ENCODE data around the gene GNAZ.

Gene GNAZ

DNA sequence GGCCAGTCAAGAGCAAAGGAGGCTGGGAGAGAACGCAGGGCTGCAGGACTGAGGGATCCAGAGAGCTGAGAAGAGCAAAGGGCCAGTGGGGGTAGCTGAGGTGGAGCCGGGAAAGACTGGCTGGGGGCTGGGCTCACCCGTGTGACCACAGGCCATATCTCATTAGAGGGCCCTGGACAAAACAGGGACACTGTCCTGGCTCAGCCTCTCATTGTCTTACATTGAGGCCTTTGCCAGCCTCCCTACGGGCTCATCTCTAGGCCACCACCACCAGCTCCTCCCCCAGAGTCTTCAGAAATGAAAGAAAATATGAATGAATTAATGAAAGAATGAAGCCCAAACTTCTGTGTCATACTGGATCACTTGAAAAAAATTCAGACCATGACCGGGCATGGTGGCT is 84.1 kb downstream of the GNAZ start:
- Mint-ChIP-seq H3K4me3 (no peak overlapping the region), H3K36me3 (ENCODE audit: low read depth) (no peaks in the 10 kb centered on the region), H3K4me1 (ENCODE audit: low read depth) (peaks cover 13% of the 10 kb centered on the region), H3K27me3 (no peaks in the 10 kb centered on the region), H3K9me3 (no peaks in the 10 kb centered on the region), H3K27ac (no peak overlapping the region)

DNA sequence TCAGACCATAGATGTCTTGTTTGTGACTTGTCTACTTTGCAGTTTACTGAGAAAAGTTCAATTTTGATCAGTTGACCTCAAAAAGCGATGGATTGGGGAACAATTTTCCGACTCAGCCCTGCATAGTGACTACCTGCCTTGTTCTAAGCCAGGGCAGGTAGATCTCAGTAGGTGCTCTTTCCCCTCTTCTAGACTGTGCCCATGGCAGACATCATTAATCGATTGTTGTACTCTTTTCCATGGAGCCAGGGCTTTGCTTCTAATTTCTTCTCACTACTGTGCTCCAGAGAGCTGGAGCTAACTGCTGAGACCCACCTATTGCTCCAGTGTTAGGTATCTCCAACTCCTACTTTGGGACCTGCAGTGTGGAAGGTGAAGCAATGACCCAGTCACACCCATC is 84.8 kb downstream of the GNAZ start:
- H3K4me3 Mint-ChIP-seq: no peak overlapping the region
- no peaks in the 10 kb centered on the region for H3K36me3 Mint-ChIP-seq (ENCODE audit: low read depth)
- no peaks in the 10 kb centered on the region for H3K9me3 Mint-ChIP-seq
- no peaks in the 10 kb centered on the region for H3K27me3 Mint-ChIP-seq
- peaks cover 13% of the 10 kb centered on the region for H3K4me1 Mint-ChIP-seq (ENCODE audit: low read depth)
- H3K27ac Mint-ChIP-seq: no peak overlapping the region

DNA sequence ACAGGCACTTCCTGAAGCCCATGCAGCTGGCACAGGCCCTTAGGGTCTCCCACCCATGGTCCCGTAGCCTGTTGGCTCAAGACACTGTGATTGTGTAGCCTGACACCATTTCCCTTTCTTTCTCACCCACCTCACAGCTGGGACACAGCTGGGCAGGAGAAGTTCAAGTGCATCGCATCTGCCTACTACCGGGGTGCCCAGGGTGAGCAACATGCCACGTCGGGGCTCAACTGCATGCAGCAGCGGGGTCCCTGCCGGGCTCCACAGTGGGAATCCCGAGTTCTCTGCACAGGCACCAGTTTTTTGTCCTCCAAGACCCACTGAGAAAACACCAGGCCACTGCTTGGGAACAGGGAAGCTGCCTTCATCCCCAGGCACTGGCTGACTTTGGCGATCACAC is 85.5 kb downstream of the GNAZ start:
- Mint-ChIP-seq H3K9me3 (no peaks in the 10 kb centered on the region), H3K36me3 (ENCODE audit: low read depth) (no peaks in the 10 kb centered on the region), H3K27me3 (no peaks in the 10 kb centered on the region), H3K4me1 (ENCODE audit: low read depth) (peaks cover 13% of the 10 kb centered on the region), H3K4me3 (no peak overlapping the region), H3K27ac (no peak overlapping the region)

DNA sequence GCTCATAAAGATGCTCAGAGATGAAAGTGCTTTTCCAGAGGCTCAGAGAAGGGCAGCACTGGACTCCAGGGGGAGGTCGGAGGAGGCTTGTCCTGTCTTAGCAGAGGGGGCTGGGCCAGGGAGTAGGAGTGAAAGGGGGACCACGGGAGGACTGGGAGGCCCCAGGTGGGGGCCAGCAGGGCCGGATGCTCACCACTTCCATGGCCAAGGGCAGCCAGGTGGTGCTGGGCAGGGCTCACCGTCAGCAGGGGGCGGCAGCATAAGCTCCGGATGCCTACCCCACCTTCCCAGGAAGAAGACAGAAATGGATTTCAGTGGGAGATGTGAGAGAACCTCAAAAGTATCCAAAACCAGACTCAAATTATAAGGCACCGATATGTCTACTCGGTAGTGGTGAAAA is 86.0 kb downstream of the GNAZ start:
- Mint-ChIP-seq H3K36me3 (ENCODE audit: low read depth) (no peaks in the 10 kb centered on the region), H3K4me3 (no peak overlapping the region), H3K4me1 (ENCODE audit: low read depth) (peaks cover 13% of the 10 kb centered on the region), H3K27me3 (no peaks in the 10 kb centered on the region), H3K9me3 (no peaks in the 10 kb centered on the region), H3K27ac (no peak overlapping the region)

DNA sequence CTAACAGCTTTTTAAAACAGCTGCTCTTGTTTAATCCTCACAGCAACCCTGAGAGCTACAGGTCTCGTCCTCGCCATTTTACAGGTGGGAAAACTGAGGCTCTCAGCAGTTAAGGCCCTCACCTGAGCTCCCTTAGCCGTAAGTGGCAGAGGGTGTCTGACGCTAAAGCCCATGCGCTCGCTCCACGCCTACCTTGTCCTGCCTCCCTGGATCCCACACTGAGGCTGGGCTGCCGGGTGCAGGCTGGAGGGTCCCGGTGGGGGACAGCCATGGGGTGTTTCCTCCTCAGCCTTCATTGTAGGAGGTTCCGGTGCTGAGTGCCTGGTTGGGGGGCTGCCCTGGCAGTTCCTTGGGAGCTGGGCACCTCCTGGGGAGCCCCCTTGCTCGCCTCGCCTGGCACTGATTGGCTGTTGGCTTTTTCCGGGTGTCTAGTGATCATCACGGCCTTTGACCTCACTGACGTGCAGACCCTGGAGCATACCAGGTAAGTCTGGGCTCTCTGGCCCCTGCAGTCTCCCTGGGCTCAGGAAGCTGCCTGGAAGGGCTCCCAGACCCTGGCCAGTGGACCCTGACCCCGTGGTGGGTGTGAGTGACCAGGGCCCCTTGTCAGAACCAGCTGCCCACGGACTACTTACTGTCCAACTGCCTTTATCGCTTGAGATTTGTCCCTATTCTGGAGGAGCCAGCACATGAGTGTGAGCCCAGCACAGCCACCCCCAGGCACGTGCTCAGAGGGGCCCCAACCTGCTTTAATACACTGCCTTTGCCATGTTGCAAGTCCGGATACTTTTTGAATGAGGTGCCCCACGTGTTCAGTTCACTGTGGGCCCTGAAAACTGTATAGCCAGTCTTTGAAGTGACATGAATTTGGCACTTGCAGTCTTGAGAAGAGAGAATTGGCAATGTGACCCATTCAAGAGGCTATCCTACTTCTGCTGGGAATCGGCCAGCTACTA is 87.5 kb downstream of the GNAZ start:
- Mint-ChIP-seq H3K27ac (no peak overlapping the region), H3K4me1 (ENCODE audit: low read depth) (peaks cover 8% of the 10 kb centered on the region), H3K27me3 (no peaks in the 10 kb centered on the region), H3K4me3 (no peak overlapping the region), H3K36me3 (ENCODE audit: low read depth) (no peaks in the 10 kb centered on the region), H3K9me3 (no peaks in the 10 kb centered on the region)

DNA sequence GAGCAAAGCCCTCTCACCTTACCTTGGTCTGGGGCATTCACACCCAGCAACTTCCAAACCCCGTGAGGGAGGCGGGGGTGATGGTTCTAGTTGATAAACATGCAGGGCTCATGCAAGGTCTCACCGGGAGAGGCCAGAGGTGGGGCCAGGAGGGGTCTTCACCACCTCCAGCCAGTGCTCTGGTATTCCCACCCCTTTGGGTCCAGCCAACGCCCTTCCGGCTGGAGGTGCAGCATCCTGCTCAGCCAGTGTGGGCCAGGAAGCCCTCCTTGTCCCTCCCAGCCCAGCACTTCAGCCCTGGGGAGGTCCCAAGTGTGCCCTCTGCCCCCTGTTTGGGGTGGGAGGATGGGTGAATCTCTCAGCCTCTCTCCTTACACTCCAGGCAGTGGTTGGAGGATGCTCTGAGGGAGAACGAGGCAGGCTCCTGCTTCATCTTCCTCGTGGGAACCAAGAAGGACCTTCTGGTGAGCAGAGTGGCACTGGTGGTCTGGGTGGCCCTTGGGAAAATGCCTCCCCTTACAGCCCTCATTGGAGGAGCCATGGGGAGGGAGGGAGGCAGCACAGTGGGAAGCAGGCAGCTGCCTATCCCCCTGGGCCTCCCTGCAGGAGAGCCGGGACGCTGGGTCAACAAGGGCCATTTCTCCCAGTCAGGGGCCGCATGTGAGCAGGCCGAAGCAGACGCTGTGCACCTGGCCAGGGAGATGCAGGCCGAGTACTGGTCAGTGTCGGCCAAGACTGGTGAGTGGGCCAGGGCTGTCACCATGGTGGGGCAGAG is 88.4 kb downstream of the GNAZ start:
- Mint-ChIP-seq H3K9me3 (no peaks in the 10 kb centered on the region), H3K27ac (no peak overlapping the region), H3K4me3 (no peak overlapping the region), H3K36me3 (ENCODE audit: low read depth) (no peaks in the 10 kb centered on the region), H3K4me1 (ENCODE audit: low read depth) (peaks cover under 1% of the 10 kb centered on the region), H3K27me3 (no peaks in the 10 kb centered on the region)

DNA sequence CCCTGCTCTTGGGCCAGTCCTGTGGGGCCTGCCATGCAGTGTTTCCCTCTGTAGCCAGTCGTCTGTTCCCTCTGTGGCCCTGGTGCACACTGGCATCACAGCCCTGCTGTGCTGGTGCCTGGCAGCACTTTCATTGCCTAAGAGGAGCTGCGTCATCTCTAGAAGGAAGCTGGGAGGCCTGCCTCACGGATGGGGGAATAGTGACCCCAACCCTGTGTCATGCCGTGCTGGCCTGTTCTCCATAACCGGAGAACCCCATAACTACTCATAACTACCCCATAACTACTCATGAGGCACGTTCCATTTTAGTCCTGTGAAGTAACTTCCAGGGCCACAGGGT is 88.9 kb downstream of the GNAZ start:
- H3K27ac Mint-ChIP-seq: no peak overlapping the region
- H3K4me3 Mint-ChIP-seq: no peak overlapping the region
- H3K9me3 Mint-ChIP-seq: no peaks in the 10 kb centered on the region
- no peaks in the 10 kb centered on the region for H3K4me1 Mint-ChIP-seq (ENCODE audit: low read depth)
- H3K27me3 Mint-ChIP-seq: no peaks in the 10 kb centered on the region
- H3K36me3 Mint-ChIP-seq (ENCODE audit: low read depth): no peaks in the 10 kb centered on the region

DNA sequence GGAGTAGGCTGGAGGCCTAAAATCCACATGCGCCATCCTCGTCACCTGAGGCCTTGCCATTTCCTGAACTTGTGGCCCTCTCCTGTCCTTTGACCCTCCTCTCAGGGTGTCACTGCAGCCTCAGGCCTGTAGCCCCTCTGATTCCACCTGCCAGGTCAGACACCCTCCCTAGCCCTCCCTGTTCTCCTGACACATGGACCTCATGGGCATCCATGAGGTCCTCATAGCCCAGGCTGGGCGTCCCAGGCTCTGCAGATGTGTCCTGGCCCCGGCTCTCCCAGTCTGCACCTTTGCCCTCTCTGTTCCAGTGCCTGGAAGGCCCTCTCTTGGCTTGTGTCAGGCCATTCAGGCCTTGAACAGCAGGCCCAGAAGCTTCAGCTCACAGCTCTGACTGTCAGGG is 90.7 kb downstream of the GNAZ start:
- H3K27ac Mint-ChIP-seq: no peak overlapping the region
- H3K36me3 Mint-ChIP-seq (ENCODE audit: low read depth): no peaks in the 10 kb centered on the region
- no peaks in the 10 kb centered on the region for H3K4me1 Mint-ChIP-seq (ENCODE audit: low read depth)
- H3K27me3 Mint-ChIP-seq: no peaks in the 10 kb centered on the region
- H3K9me3 Mint-ChIP-seq: no peaks in the 10 kb centered on the region
- no peak overlapping the region for H3K4me3 Mint-ChIP-seq

DNA sequence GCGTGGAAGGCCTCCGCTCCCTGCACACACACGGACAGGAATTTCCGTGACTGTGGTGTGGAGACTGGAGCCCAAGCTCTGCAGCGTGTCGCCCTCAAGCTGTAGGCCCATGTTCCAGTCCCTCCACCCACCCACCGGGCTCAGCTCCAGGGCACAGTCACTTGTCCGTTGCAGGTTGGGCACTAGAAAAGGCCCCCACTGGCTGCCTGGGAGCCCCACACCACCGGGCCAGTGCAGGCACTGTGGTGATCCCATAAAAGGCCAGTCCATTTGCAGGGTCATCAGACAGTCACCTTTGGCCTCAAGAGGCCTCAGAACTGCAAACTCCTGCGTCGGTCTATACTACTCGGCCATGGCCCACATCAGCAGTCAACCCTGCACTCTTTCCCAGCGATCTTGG is 91.3 kb downstream of the GNAZ start:
- no peak overlapping the region for H3K27ac Mint-ChIP-seq
- no peak overlapping the region for H3K4me3 Mint-ChIP-seq
- no peaks in the 10 kb centered on the region for H3K36me3 Mint-ChIP-seq (ENCODE audit: low read depth)
- H3K4me1 Mint-ChIP-seq (ENCODE audit: low read depth): no peaks in the 10 kb centered on the region
- H3K9me3 Mint-ChIP-seq: no peaks in the 10 kb centered on the region
- H3K27me3 Mint-ChIP-seq: no peaks in the 10 kb centered on the region

DNA sequence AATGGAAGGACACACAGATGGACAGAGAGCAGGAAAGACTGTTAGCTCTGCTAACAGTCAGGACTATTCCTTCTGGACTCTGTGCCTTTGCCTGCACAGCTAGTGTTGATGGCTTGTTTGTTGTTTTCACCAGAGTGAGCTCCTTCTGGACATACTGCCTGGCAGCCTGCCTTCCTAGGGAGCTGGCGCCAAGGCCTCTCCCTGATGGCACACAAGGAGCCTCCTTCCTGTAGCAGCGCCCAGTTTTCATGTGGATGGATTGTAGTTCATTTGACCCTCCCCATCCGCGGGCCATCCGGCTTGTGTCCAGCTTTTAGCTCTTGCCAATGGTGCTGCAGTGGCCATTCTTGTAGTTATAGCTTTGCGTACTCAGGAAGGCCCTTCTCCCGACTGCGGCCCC is 93.3 kb downstream of the GNAZ start:
- Mint-ChIP-seq H3K27ac (no peak overlapping the region), H3K27me3 (no peaks in the 10 kb centered on the region), H3K4me3 (no peak overlapping the region), H3K36me3 (ENCODE audit: low read depth) (no peaks in the 10 kb centered on the region), H3K9me3 (no peaks in the 10 kb centered on the region), H3K4me1 (ENCODE audit: low read depth) (no peaks in the 10 kb centered on the region)

DNA sequence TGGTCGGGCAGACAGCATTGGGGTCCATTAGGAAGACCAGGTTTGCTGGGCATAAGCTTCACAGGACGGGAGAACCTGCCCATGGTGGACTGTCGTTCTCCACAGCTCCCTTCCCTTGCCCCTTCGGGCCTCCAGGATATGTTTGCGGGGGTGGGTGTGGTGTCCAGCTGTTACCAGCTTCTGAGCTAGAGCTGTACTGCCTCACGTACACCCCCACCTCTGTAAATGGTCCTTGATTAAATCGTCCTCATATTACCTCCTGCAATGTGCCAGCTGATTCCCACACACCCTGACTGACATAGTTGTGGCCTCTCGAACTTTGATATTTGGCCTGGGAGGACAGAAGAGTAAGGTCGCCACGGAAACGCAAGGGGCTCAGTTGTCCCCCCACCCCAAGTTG is 93.8 kb downstream of the GNAZ start:
- no peaks in the 10 kb centered on the region for H3K9me3 Mint-ChIP-seq
- no peaks in the 10 kb centered on the region for H3K4me1 Mint-ChIP-seq (ENCODE audit: low read depth)
- no peak overlapping the region for H3K27ac Mint-ChIP-seq
- H3K4me3 Mint-ChIP-seq: no peak overlapping the region
- H3K36me3 Mint-ChIP-seq (ENCODE audit: low read depth): no peaks in the 10 kb centered on the region
- H3K27me3 Mint-ChIP-seq: no peaks in the 10 kb centered on the region

DNA sequence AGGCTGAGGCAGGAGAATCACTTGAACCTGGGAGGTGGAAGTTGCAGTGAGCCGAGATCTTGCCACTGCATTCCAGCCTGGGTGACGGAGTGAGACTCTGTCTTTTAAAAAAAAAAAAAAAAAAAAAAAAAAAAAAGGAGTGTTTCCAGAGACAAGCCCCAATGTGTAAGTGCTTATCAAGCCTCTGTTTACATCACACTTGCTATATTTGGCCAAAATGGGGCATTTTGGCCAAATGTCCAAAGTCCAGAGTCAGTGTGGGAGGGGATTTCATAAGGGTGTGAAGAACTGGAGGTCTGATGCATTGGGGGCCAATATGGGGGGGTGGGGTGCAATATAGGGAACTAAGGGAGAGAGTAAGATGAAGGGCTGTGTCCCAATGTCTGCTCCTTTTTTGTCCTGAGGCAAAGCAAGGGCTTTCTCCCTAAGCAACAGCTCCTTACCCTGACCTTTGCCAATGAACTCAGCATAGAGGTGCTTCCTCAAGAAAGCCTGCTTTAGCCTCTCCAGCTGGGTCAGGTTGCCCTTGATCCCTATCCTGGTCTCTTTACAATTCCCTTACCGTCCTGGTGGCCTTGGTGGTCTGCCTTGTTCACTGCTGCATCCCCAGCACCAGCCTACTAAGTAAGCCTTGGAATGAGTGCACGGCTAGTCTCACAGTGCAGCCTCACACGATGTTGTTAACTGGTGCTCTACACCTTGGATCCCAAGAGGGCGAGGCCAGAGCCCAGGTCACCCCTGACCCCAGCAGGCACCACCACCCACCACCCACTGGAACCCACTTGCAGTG is 95.9 kb downstream of the GNAZ start:
- Mint-ChIP-seq H3K36me3 (ENCODE audit: low read depth) (no peaks in the 10 kb centered on the region), H3K27me3 (no peaks in the 10 kb centered on the region), H3K9me3 (no peaks in the 10 kb centered on the region), H3K4me3 (no peak overlapping the region), H3K27ac (no peak overlapping the region), H3K4me1 (ENCODE audit: low read depth) (no peaks in the 10 kb centered on the region)

DNA sequence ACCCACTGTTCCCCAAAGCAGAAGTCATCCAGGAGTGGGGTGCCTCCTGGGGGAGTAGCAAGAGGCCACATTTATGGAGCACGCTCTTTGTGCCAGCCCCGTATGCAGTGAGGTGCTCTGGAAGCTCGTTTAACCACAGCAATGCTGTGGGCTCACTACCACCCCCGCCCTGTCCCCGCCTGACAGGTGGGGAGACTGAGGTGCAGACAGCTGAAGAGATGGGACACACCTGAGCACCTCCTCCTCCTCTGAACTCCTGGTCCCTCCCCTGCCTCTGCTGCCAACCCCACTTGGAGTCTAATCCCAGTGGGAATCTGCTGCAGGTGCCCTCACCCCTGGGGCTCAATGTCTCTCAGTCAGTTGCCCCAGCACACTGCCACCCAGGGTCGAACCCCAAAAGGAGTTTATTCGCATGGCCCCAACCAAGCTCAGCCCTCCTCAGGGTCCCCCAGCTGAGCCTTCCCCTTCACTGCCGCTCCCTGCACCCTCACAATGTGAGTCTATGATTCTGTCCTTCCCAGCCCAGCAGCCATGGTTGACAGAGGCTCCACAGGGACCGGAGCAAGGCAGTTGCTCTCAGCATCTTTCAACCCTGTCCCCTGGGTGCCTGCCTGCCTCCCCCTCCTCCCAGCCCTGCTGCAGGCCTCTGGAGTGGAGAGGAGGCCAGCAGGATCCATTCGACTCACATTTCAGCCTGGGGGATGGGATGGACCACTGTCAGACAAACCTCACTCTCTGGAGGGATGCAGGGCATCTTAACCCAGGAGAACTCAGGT is 96.7 kb downstream of the GNAZ start:
- no peaks in the 10 kb centered on the region for H3K4me1 Mint-ChIP-seq (ENCODE audit: low read depth)
- H3K27ac Mint-ChIP-seq: no peak overlapping the region
- no peak overlapping the region for H3K4me3 Mint-ChIP-seq
- H3K27me3 Mint-ChIP-seq: no peaks in the 10 kb centered on the region
- no peaks in the 10 kb centered on the region for H3K9me3 Mint-ChIP-seq
- H3K36me3 Mint-ChIP-seq (ENCODE audit: low read depth): no peaks in the 10 kb centered on the region

DNA sequence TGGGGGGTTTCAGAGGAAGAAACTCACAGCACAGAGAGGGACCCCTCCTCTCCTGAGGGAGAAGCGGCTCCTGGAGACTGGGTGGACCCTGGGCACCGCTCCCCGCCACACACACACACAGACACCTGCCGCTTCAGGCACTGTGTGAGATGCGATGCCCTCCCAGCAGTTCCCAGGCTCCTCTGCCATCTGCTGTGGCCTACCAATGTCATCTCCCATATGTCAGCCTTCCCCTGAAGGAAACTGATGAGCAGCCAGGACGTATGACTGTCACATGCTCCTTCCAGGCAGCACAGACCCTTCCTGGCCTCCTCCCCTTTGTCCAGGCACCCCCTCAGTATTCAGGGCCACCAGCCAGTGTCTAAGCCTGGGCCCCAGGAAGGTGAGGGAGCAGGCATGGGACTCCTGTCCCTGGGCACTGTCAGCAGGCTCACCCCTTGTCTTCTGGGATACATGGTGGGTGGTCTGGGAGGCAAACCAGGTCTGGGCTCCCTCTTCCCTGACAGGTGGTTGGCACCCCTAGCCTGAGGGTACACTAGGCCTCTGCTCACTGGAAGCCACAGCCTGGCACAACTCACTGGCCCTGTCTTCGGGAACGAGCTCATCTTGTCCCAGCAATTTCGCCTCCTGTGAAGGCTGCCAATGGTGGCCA is 98.2 kb downstream of the GNAZ start:
- Mint-ChIP-seq H3K36me3 (ENCODE audit: low read depth) (no peaks in the 10 kb centered on the region), H3K9me3 (no peaks in the 10 kb centered on the region), H3K27ac (no peak overlapping the region), H3K4me3 (no peak overlapping the region), H3K27me3 (no peaks in the 10 kb centered on the region), H3K4me1 (ENCODE audit: low read depth) (no peaks in the 10 kb centered on the region)

All from stimulated activated naive CD8-positive, alpha-beta T cell treated with anti-CD3 and anti-CD28 coated beads, Interleukin-15, Interleukin-2, amounts not matched to agents 100 ng/mL and 50 ng/mL, for 24 hours (primary cell).